ENCODE measurements around the gene SKI. TPM values are rescaled to one million over a fixed set of nuclear protein-coding genes. Genes with fewer than 3 reads are reported as not detected.

Gene SKI
- total RNA-seq, 2 donors from 2014 or later, result 65.4 to 79.2 TPM

DNA sequence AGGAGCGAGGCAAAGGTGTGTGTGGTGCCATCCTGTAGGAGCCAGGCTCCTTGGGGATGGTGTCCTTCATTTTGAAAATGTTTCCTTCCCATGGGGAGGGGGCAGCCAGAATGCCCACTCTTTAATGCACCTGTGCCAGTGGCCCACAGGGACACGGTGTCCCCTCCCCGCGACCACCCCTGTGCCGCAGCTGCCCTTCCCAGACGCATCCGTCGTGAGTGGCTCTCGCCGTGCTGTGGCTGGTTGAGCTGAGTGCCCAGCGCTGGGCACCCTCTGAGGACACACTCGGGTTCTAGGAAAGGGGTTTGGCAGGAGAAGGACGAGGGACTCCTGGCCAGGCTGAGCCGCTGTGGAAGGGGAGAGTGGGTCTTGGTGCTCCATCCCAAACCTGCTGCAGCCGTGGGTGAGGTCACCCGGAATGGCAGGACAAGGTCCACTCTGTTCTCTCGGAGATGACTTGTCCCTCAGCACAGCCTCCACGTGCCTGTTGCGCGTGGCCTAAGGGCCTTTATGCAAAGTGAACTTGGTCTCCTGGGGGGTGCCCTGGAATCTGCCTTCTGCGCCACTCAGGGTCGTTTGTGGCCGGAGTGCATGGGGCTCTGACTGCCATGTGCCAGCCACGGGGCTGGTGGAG is 74.3 kb downstream of the SKI start:
- WGBS, 2 experiments (ENCODE audit: insufficient coverage in 1 of 2, insufficient read length in 1 of 2), result 95 to 99% methylated on average over 19 to 24 of the region's 24 CpGs
- Mint-ChIP-seq H3K27ac (no peak overlapping the region), H3K27me3 (ENCODE audit: insufficient read depth) (no peaks in the 10 kb centered on the region), H3K4me1 (no peaks in the 10 kb centered on the region), H3K9me3 (no peaks in the 10 kb centered on the region), H3K36me3 (ENCODE audit: low read depth) (peaks cover 28% of the 10 kb centered on the region), H3K4me3 (no peak overlapping the region)
- H3K27me3 ChIP-seq (ENCODE audit: control insufficient read depth, insufficient read depth, low read length, poor library complexity, severe bottlenecking), result no peaks in the 10 kb centered on the region
- no peak overlapping the region for H3K27ac ChIP-seq (ENCODE audit: low read depth, low read length)
- no peak overlapping the region for H3K4me3 ChIP-seq (ENCODE audit: low read length)
- TF ChIP-seq, protein P1, sequence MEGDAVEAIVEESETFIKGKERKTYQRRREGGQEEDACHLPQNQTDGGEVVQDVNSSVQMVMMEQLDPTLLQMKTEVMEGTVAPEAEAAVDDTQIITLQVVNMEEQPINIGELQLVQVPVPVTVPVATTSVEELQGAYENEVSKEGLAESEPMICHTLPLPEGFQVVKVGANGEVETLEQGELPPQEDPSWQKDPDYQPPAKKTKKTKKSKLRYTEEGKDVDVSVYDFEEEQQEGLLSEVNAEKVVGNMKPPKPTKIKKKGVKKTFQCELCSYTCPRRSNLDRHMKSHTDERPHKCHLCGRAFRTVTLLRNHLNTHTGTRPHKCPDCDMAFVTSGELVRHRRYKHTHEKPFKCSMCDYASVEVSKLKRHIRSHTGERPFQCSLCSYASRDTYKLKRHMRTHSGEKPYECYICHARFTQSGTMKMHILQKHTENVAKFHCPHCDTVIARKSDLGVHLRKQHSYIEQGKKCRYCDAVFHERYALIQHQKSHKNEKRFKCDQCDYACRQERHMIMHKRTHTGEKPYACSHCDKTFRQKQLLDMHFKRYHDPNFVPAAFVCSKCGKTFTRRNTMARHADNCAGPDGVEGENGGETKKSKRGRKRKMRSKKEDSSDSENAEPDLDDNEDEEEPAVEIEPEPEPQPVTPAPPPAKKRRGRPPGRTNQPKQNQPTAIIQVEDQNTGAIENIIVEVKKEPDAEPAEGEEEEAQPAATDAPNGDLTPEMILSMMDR (conservative IDR thresholded peaks at IDR 0.05), result no peak
- H3K36me3 ChIP-seq (ENCODE audit: control insufficient read depth, insufficient read depth, low read length), result peaks cover 19% of the 10 kb centered on the region
- no peak overlapping the region for H3K9ac ChIP-seq (ENCODE audit: extremely low read depth, low read length, poor library complexity, severe bottlenecking)
- no peak for DNase-seq
- H3K4me1 ChIP-seq (ENCODE audit: control insufficient read depth, insufficient read depth, low read length), result no peaks in the 10 kb centered on the region
- H3K9me3 ChIP-seq (ENCODE audit: control insufficient read depth, low read length), result no peaks in the 10 kb centered on the region

DNA sequence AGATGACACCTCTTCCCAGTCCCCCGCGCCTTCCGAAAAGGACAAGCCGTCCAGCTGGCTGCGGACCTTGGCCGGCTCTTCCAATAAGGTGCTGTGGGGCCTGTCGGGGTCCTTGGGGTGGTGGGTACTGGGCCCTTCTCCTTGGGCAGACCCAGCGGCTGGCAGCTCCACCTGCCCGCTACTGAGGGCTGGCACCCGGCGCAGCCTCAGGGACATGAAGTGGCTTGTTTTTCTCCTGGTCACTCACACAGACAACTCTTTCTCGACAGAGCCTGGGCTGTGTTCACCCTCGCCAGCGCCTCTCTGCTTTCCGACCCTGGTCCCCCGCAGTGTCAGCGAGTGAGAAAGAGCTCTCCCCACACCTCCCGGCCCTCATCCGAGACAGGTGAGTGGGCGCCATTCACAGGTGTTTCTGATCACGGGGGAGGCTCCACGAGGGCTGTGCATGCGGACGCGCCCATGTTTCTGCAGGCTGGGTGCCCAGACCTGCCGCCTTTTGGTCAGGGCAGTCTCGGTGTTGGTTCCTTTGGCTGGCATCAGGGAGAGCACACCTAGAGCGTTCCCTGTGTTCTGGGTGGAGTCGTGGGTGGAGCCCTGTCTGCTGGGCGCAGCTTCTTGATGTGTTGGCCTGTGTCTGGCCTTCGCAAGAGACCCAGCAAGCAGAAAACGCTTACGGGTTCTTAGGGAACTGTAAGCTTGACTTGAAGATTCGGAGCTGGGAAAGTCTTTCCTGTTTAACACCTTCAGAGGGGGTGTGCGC is 75.1 kb downstream of the SKI start:
- H3K4me1 ChIP-seq (ENCODE audit: control insufficient read depth, insufficient read depth, low read length), result no peaks in the 10 kb centered on the region
- H3K36me3 ChIP-seq (ENCODE audit: control insufficient read depth, insufficient read depth, low read length), result peaks cover 27% of the 10 kb centered on the region
- no peaks in the 10 kb centered on the region for H3K27me3 ChIP-seq (ENCODE audit: control insufficient read depth, insufficient read depth, low read length, poor library complexity, severe bottlenecking)
- H3K9ac ChIP-seq (ENCODE audit: extremely low read depth, low read length, poor library complexity, severe bottlenecking), result no peak overlapping the region
- 94% methylated on average over 22 to 35 of the region's 35 CpGs for WGBS, 2 experiments (ENCODE audit: insufficient coverage in 1 of 2, insufficient read length in 1 of 2)
- no peak for DNase-seq
- H3K27ac Mint-ChIP-seq, result no peak overlapping the region
- H3K4me3 ChIP-seq (ENCODE audit: low read length), result no peak overlapping the region
- TF ChIP-seq, protein P1 (conservative IDR thresholded peaks at IDR 0.05), result no peak
- H3K9me3 ChIP-seq (ENCODE audit: control insufficient read depth, low read length), result no peaks in the 10 kb centered on the region
- peaks cover 36% of the 10 kb centered on the region for H3K36me3 Mint-ChIP-seq (ENCODE audit: low read depth)
- no peaks in the 10 kb centered on the region for H3K4me1 Mint-ChIP-seq
- no peaks in the 10 kb centered on the region for H3K27me3 Mint-ChIP-seq (ENCODE audit: insufficient read depth)
- H3K27ac ChIP-seq (ENCODE audit: low read depth, low read length), result no peak overlapping the region
- H3K4me3 Mint-ChIP-seq, result no peak overlapping the region
- no peaks in the 10 kb centered on the region for H3K9me3 Mint-ChIP-seq

DNA sequence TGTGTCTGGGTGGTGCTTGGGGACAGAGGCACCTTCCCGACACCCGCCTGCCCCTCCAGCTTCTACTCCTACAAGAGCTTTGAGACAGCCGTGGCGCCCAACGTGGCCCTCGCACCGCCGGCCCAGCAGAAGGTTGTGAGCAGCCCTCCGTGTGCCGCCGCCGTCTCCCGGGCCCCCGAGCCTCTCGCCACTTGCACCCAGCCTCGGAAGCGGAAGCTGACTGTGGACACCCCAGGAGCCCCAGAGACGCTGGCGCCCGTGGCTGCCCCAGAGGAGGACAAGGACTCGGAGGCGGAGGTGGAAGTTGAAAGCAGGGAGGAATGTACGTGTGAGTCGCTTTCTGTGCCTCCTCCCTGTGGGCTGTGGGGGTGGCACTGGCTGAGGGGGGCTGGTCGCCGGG is 75.7 kb downstream of the SKI start:
- H3K4me3 ChIP-seq (ENCODE audit: low read length), result no peak overlapping the region
- H3K36me3 ChIP-seq (ENCODE audit: control insufficient read depth, insufficient read depth, low read length), result peaks cover 31% of the 10 kb centered on the region
- H3K27me3 ChIP-seq (ENCODE audit: control insufficient read depth, insufficient read depth, low read length, poor library complexity, severe bottlenecking), result no peaks in the 10 kb centered on the region
- TF ChIP-seq, protein P1 (conservative IDR thresholded peaks at IDR 0.05), result no peak
- H3K9me3 Mint-ChIP-seq, result no peaks in the 10 kb centered on the region
- no peak overlapping the region for H3K27ac Mint-ChIP-seq
- H3K4me1 ChIP-seq (ENCODE audit: control insufficient read depth, insufficient read depth, low read length), result no peaks in the 10 kb centered on the region
- no peaks in the 10 kb centered on the region for H3K27me3 Mint-ChIP-seq (ENCODE audit: insufficient read depth)
- H3K9me3 ChIP-seq (ENCODE audit: control insufficient read depth, low read length), result no peaks in the 10 kb centered on the region
- WGBS, 2 experiments (ENCODE audit: insufficient coverage in 1 of 2, insufficient read length in 1 of 2), result 94 to 98% methylated on average over 22 to 26 of the region's 26 CpGs
- H3K27ac ChIP-seq (ENCODE audit: low read depth, low read length), result no peak overlapping the region
- no peak overlapping the region for H3K9ac ChIP-seq (ENCODE audit: extremely low read depth, low read length, poor library complexity, severe bottlenecking)
- no peak for DNase-seq
- no peak overlapping the region for H3K4me3 Mint-ChIP-seq
- H3K36me3 Mint-ChIP-seq (ENCODE audit: low read depth), result peaks cover 42% of the 10 kb centered on the region
- no peaks in the 10 kb centered on the region for H3K4me1 Mint-ChIP-seq

Measured in endodermal cell (in vitro differentiated cells).